Neural progenitor cell (in vitro differentiated cells): ENCODE measurements around the gene CD164. TPM values are rescaled to one million over a fixed set of nuclear protein-coding genes. Genes with fewer than 3 reads are reported as not detected.

Experiments
- DNase-seq: peaks from one replicate; pipeline ENCODE4 v3.0.0-alpha.2; 2016; ENCODE audit warnings: low spot score
- H2AFZ ChIP-seq: fragments of 200-600 bp; sonication (generic); replicated peaks from 2 replicates; pipeline ENCODE4 v1.6.1; 2016; ENCODE audit warnings: antibody characterized with exemption
- H3F3A ChIP-seq: fragments of 200-600 bp; sonication (generic); 2 replicates; pipeline ENCODE4 v1.6.1; 2016; ENCODE audit warnings: antibody characterized with exemption, low read depth
- H3K27ac ChIP-seq: fragments of 200-600 bp; sonication (generic); 2 replicates; pipeline ENCODE4 v1.5.1; 2016; ENCODE audit warnings: mild to moderate bottlenecking
- H3K27me3 ChIP-seq: fragments of 200-600 bp; sonication (generic); 2 replicates; pipeline ENCODE4 v1.6.1; 2016; ENCODE audit warnings: mild to moderate bottlenecking, moderate library complexity
- H3K36me3 ChIP-seq: fragments of 200-600 bp; sonication (generic); 2 replicates; pipeline ENCODE4 v1.5.1; 2016
- H3K4me1 ChIP-seq: fragments of 200-600 bp; sonication (generic); 2 replicates; pipeline ENCODE4 v1.6.1; 2016; ENCODE audit warnings: mixed run types
- H3K4me2 ChIP-seq: fragments of 200-600 bp; sonication (generic); 2 replicates; pipeline ENCODE4 v1.6.1; 2016
- H3K4me3 ChIP-seq: fragments of 200-600 bp; sonication (generic); 2 replicates; pipeline ENCODE4 v1.5.1; 2016
- H3K79me2 ChIP-seq: fragments of 200-600 bp; sonication (generic); 2 replicates; pipeline ENCODE4 v1.6.1; 2016; ENCODE audit warnings: low read depth
- H3K9ac ChIP-seq: fragments of 200-600 bp; sonication (generic); 2 replicates; pipeline ENCODE4 v1.6.1; 2016
- H3K9me3 ChIP-seq: fragments of 200-600 bp; sonication (generic); 2 replicates; pipeline ENCODE4 v1.5.1; 2016; ENCODE audit warnings: low read depth
- H4K20me1 ChIP-seq: fragments of 200-600 bp; sonication (generic); 2 replicates; pipeline ENCODE4 v1.6.1; 2016; ENCODE audit warnings: low read depth
- H3K27ac Mint-ChIP-seq: 3 replicates; pipeline ENCODE4 v1.8.0; 2021; ENCODE audit warnings: mixed read lengths
- H3K27me3 Mint-ChIP-seq: 2 replicates; pipeline ENCODE4 v1.8.0; 2022; ENCODE audit warnings: low read depth, mild to moderate bottlenecking, inconsistent platforms, moderate library complexity, mixed read lengths; ENCODE audit not compliant: insufficient read depth
- H3K36me3 Mint-ChIP-seq: 3 replicates; pipeline ENCODE4 v1.8.0; 2021; ENCODE audit warnings: mixed read lengths
- H3K4me1 Mint-ChIP-seq: 3 replicates; pipeline ENCODE4 v1.8.0; 2021; ENCODE audit warnings: mixed read lengths
- H3K4me3 Mint-ChIP-seq: 3 replicates; pipeline ENCODE4 v1.8.0; 2021; ENCODE audit warnings: mild to moderate bottlenecking, moderate library complexity, mixed read lengths
- H3K9me3 Mint-ChIP-seq: 3 replicates; pipeline ENCODE4 v1.8.0; 2020; ENCODE audit warnings: mixed read lengths
- EZH2 ChIP-seq: fragments of 200-600 bp; sonication (generic); IDR thresholded peaks from 2 replicates; pipeline ENCODE4 v1.6.1; 2017; ENCODE audit warnings: antibody characterized with exemption, mild to moderate bottlenecking, moderate library complexity
- EZH2phosphoT487 ChIP-seq: fragments of 200-600 bp; sonication (generic); IDR thresholded peaks from 2 replicates; pipeline ENCODE4 v1.6.1; 2017; ENCODE audit warnings: antibody characterized with exemption
- total RNA-seq: library from RNA; depleted of rRNA; stranded (reverse); fragments of >200 nt; gene quantifications from 2 replicates; pipeline ENCODE4 v1.2.3, GENCODE V29; 2015; ENCODE audit warnings: low replicate concordance
- TF ChIP-seq, protein P1 (sequence below): fragments of 200-600 bp; sonication (generic); IDR thresholded peaks from 2 replicates; pipeline ENCODE4 v1.5.1; 2017; ENCODE audit warnings: antibody characterized with exemption, mild to moderate bottlenecking

The CD164 gene
- total RNA-seq, 1 donor from 2014 or later = 197 TPM

DNA sequence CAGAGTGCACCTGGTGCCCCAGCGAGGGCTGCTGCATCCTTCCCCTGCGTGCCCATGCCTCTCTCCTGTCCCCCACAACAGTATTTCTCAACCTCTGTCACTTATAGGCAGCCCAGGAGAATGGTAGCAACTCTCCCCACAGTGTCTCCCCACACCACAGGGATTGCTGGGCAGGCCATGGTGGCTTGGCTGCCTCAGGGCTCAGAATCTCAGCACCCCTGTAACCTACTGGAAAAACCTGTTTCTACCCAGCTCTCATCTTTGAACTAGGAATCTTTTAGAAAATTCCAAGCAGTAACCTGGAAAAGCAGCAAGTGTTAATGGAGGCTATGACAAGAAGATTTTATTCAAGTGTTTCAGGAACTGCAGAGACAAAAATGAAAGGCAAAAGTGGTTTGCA is 38.0 kb downstream of the CD164 start:
- Histone ChIP-seq H3K27me3 (no peaks in the 10 kb centered on the region), H4K20me1 (no peaks in the 10 kb centered on the region), H3K4me1 (no peaks in the 10 kb centered on the region), H3F3A (no peaks in the 10 kb centered on the region), H2AFZ (no peak overlapping the region), H3K27ac (no peak overlapping the region), H3K79me2 (no peaks in the 10 kb centered on the region), H3K4me3 (no peak overlapping the region), H3K4me2 (no peak overlapping the region), H3K9ac (no peak overlapping the region), H3K9me3 (no peaks in the 10 kb centered on the region), H3K36me3 (no peaks in the 10 kb centered on the region)
- H3K9me3 Mint-ChIP-seq = no peaks in the 10 kb centered on the region
- H3K27ac Mint-ChIP-seq = no peak overlapping the region
- TF ChIP-seq EZH2phosphoT487 (no peak), EZH2 (no peak)
- TF ChIP-seq, protein P1, sequence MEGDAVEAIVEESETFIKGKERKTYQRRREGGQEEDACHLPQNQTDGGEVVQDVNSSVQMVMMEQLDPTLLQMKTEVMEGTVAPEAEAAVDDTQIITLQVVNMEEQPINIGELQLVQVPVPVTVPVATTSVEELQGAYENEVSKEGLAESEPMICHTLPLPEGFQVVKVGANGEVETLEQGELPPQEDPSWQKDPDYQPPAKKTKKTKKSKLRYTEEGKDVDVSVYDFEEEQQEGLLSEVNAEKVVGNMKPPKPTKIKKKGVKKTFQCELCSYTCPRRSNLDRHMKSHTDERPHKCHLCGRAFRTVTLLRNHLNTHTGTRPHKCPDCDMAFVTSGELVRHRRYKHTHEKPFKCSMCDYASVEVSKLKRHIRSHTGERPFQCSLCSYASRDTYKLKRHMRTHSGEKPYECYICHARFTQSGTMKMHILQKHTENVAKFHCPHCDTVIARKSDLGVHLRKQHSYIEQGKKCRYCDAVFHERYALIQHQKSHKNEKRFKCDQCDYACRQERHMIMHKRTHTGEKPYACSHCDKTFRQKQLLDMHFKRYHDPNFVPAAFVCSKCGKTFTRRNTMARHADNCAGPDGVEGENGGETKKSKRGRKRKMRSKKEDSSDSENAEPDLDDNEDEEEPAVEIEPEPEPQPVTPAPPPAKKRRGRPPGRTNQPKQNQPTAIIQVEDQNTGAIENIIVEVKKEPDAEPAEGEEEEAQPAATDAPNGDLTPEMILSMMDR = no peak
- peaks cover 4% of the 10 kb centered on the region for H3K27me3 Mint-ChIP-seq
- H3K36me3 Mint-ChIP-seq = no peaks in the 10 kb centered on the region
- H3K4me3 Mint-ChIP-seq = no peak overlapping the region
- DNase-seq = no peak
- peaks cover 2% of the 10 kb centered on the region for H3K4me1 Mint-ChIP-seq

DNA sequence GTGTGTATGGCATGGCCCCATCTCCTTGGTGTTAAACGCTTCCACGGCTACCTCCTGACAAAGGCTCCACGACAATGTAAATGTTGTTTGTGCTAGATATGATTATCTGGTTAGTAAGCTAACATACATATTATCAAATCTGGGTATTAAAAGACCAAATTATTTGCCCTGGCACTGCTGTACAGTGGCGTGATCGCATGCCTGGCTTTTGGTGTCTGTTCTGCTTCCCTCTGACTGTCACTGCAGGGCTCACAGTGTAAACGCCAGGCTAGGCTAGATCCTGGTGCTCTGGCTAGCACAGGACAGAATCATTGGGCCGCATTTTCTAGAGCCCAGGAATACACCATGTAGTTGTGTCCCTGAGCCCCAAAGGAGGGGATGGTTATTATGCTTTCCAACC is 38.7 kb downstream of the CD164 start:
- H3K27me3 Mint-ChIP-seq = peaks cover 6% of the 10 kb centered on the region
- Histone ChIP-seq H3K9ac (no peak overlapping the region), H3F3A (no peaks in the 10 kb centered on the region), H3K79me2 (no peaks in the 10 kb centered on the region), H4K20me1 (no peaks in the 10 kb centered on the region), H3K4me1 (no peaks in the 10 kb centered on the region), H3K27me3 (no peaks in the 10 kb centered on the region), H2AFZ (no peak overlapping the region), H3K4me3 (no peak overlapping the region), H3K27ac (no peak overlapping the region), H3K36me3 (no peaks in the 10 kb centered on the region), H3K4me2 (no peak overlapping the region), H3K9me3 (no peaks in the 10 kb centered on the region)
- H3K4me3 Mint-ChIP-seq = no peak overlapping the region
- no peaks in the 10 kb centered on the region for H3K9me3 Mint-ChIP-seq
- H3K36me3 Mint-ChIP-seq = no peaks in the 10 kb centered on the region
- DNase-seq = no peak
- H3K4me1 Mint-ChIP-seq = peaks cover 2% of the 10 kb centered on the region
- TF ChIP-seq, protein P1 = no peak
- no peak for TF ChIP-seq EZH2
- no peak for TF ChIP-seq EZH2phosphoT487
- H3K27ac Mint-ChIP-seq = no peak overlapping the region

DNA sequence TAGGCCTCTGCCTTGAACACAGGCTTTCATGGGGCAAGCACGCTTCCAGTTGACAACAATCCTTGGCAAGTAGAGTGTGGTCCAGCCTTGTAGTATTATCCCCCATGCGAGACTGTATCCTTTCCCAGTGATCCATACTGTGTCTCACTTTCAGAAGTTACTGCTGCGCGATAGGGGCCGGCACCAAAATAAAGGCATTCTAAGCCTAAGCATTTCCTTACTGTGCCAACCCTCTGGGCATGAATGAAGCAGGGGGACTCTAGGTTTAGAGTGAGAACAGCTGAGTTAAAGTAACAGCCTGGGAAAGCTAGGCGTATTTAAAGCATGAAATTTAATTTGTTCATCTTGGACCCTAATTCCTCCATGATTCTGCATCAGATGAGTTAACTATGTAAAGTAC is 39.4 kb downstream of the CD164 start:
- Mint-ChIP-seq H3K4me1 (peaks cover 2% of the 10 kb centered on the region), H3K27ac (no peak overlapping the region), H3K27me3 (peaks cover 6% of the 10 kb centered on the region), H3K36me3 (no peaks in the 10 kb centered on the region), H3K4me3 (no peak overlapping the region), H3K9me3 (no peaks in the 10 kb centered on the region)
- no peaks in the 10 kb centered on the region for H3K4me1 ChIP-seq
- H3F3A ChIP-seq = no peaks in the 10 kb centered on the region
- no peaks in the 10 kb centered on the region for H3K36me3 ChIP-seq
- H3K27me3 ChIP-seq = no peaks in the 10 kb centered on the region
- no peaks in the 10 kb centered on the region for H3K79me2 ChIP-seq
- TF ChIP-seq EZH2phosphoT487 = no peak
- TF ChIP-seq EZH2 = no peak
- TF ChIP-seq, protein P1 = no peak
- no peak overlapping the region for H3K4me2 ChIP-seq
- H4K20me1 ChIP-seq = no peaks in the 10 kb centered on the region
- no peak overlapping the region for H2AFZ ChIP-seq
- no peak overlapping the region for H3K27ac ChIP-seq
- no peak for DNase-seq
- H3K9me3 ChIP-seq = no peaks in the 10 kb centered on the region
- no peak overlapping the region for H3K4me3 ChIP-seq
- H3K9ac ChIP-seq = no peak overlapping the region
